Stimulated activated naive CD4-positive, alpha-beta T cell treated with Interleukin-2 at 50 U/mL for 16 hours (primary cell): ENCODE results near the gene CDKL2.
"Not testable (repeated sequence)": the region's sequence is repeated elsewhere in the genome, so short reads cannot be mapped to it uniquely, and the experiment has no call there.

Source experiments
- DNase-seq: peaks from one replicate; lab custom pipeline; 2025; lab: John Stamatoyannopoulos, UW

The CDKL2 gene

DNA sequence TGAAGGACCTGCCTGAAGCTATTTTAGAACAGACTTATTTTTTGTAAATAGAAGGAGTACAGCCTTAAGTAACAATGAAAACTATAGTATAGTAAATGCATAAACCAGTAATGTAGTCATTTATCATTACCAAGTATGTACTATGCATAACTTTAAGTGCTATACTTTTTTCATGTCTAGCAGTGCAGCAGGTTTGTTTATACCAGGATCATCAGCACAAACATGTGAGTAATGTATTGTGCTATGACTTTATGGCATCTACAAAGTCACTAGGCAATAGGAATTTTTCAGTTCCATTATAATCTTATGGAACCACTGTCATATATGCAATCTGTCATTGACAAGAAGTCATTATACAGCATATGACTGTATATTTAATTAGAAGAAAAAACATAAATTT, 77.9 kb downstream of the CDKL2 start:
- no peak for DNase-seq

GRCh38 chr4:75549019-75549418, 81.3 kb downstream of the CDKL2 start:
- DNase-seq: no peak

DNA sequence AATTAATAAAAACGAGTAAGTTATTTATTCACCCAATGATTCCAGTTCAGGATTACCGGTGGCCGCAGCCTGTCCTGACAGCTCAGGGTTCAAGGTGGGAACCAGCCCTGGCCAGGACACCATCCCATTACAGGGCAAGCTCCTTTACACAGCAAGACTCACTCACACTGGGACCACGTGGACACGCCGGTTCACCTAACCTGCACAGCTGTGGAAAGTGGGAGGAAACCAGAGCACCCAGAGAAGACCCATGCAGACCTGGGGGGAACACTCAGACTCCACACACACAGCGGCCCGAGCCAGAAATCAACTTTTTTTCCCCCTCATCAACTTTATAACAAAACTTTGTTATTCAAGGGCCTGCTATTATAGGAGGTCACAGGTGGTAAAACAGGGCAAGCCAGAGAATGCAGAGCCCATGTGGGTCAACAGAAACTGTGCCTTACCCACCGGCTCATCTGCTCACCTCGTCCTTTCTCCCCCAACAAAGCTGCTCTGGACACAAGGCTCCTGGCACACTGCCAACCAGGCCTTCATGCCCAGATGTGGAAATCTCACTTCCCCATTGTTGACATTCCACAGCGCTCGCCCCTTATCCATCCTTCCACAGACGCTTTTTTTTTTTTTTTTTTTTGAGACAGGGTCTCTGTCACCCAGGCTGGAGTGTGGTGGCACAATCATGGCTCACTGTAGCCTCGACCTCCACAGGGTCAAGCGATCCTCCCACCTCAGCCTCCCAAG, 82.5 kb downstream of the CDKL2 start:
- DNase-seq: no peak

- DNase-seq: no peak
These were observed 84.8 kb downstream of the CDKL2 start for GRCh38 chr4:75545526-75545925.

GRCh38 chr4:75544870-75545269, 85.5 kb downstream of the CDKL2 start:
- DNase-seq: no peak

- not testable (repeated sequence) for DNase-seq
These were observed 86.1 kb downstream of the CDKL2 start for GRCh38 chr4:75544220-75544619.

GRCh38 chr4:75542824-75543223, 87.5 kb downstream of the CDKL2 start:
- DNase-seq: no peak

GRCh38 chr4:75537308-75537707, 93.0 kb downstream of the CDKL2 start:
- DNase-seq: not testable (repeated sequence)

GRCh38 chr4:75533926-75534325, 96.4 kb downstream of the CDKL2 start:
- not testable (repeated sequence) for DNase-seq

GRCh38 chr4:75533339-75533887, 96.9 kb downstream of the CDKL2 start:
- DNase-seq: not testable (repeated sequence)

DNA sequence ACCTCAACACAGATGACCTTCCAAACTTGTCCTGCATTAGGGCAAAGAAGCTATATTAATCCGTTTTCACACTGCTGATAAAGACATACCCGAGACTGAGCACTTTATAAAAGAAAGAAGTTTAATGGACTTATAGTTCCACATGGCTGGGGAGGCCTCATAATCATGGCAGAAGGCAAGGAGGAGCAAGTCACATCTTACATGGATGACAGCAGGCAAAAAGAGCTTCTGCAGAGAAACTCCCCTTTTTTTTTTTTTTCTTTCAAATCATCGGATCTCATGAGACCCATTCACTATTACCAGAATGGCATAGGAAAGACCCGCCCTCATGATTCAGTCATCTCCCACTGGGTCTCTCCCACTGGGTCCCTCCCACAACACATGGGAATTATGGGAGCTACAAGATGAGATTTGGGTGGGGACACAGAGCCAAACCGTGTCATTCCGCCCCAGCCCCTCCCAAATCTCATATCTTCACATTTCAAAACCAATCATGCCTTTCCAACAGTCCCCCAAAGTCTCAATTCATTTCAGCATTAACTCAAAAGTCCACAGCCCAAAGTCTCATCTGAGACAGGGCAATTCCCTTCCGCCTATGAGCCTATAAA, 98.7 kb downstream of the CDKL2 start:
- not testable (repeated sequence) for DNase-seq

DNA sequence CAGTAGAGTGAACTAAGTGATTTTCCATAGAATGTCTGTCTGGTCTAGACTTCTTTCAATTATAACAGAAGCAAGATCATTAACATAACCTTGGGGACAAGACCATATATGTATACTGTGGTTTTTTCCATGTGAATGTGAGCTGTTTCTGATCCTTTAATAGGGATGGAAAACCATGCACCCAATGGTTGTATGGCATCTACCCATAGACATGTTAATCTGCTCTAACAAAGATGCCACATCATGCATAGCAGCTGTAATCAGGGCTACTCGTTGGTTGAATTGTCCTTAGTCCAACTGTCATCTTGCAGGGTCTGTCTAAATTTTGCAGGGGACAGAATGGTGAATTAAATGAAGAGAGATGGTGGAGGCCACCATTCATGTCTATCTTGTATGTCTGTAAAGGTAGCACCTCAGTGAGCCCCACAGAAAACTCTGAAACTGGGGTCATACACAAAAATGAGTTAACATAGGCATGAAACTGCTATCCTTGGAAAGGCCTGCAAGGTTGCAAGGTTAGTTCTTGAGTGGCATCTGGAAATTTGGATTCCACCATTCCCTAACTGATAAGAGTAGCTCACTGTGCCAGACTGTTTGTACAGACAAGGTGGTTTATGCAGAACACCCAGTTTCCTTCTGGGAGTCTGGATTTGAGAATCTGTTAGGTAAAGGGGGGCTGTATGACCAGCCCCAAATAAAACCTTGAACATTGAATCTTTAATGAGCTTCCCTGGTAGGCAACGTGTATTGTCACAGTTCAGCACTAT, 99.6 kb downstream of the CDKL2 start:
- no peak for DNase-seq
